Prostate gland (tissue), 2 donors: ENCODE results near the gene NAA10.

Experiments
- POLR2AphosphoS5 ChIP-seq: sonication (generic); formaldehyde crosslinking; IDR thresholded peaks from one replicate; pipeline ENCODE4 v1.6.1; 2017; ENCODE audit warnings: antibody characterized with exemption
- TF ChIP-seq, protein P1 (sequence below), 4 experiments: fragments of 200-600 bp in 2 of 4; fragments of 450-650 bp in 2 of 4; sonication (generic) in 2 of 4; IDR thresholded peaks; 1 replicate in 3 of 4; 2 replicates in 1 of 4; pipeline ENCODE4 v1.5.1; 2016 to 2019; ENCODE audit warnings: antibody characterized with exemption in 4 of 4, mild to moderate bottlenecking in 2 of 4, moderate library complexity in 2 of 4

DNA sequence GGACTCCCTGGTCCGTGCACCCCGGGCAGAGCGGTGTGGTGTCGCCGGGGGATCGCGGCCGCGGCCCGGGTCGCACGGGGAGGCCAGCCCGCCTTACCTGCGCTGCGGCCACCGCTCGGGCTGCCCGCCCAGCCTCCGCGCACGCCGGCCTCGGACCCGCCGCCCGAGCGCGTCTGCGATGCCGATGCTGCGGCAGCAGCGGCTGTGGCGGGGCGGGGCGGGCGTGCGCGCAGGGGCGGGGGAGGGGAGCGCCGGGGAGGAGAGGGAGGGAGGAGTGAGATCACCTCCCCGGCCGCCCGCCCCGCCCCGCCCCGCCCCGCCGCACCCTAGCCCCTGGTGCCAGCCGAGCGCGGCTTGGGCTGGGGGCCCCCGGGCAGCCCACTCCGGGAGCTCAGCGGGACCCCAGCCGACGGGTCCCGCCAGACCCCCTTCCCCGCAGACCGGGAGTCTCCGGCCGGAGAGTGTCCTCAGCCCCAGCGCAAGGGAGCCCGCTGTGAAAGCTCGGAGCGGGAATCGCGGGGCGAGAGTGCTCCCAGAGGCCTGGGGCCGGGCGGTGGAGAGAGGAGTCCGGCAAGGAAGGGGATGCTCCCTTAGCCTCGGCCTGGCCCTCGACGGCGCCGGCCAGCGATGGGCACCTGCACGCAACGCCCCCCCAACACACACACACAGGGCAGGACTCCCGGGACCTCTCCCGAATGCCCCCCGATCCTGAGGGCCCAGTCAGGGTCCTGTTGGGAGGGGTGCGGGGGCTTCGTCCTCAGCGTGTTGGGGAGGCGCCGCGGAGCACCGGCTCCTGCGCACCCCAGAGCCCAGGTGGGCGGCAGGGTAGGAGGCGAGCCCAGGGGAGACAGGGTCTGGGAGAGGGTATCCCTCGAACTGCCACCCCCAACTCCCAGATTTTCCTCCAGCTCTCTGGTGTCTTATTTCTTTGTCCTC lies 48.6 kb downstream of the NAA10 start, which contains the start of gene L1CAM:
- TF ChIP-seq, protein P1, sequence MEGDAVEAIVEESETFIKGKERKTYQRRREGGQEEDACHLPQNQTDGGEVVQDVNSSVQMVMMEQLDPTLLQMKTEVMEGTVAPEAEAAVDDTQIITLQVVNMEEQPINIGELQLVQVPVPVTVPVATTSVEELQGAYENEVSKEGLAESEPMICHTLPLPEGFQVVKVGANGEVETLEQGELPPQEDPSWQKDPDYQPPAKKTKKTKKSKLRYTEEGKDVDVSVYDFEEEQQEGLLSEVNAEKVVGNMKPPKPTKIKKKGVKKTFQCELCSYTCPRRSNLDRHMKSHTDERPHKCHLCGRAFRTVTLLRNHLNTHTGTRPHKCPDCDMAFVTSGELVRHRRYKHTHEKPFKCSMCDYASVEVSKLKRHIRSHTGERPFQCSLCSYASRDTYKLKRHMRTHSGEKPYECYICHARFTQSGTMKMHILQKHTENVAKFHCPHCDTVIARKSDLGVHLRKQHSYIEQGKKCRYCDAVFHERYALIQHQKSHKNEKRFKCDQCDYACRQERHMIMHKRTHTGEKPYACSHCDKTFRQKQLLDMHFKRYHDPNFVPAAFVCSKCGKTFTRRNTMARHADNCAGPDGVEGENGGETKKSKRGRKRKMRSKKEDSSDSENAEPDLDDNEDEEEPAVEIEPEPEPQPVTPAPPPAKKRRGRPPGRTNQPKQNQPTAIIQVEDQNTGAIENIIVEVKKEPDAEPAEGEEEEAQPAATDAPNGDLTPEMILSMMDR (IDR thresholded peaks at IDR 0.05), result no peak
- TF ChIP-seq POLR2AphosphoS5, result no peak
